Activated naive CD4-positive, alpha-beta T cell treated with anti-CD3 and anti-CD28 coated beads, Interleukin-2, amount 10 ng/mL, durations not matched to agents 7 days and 5 days (primary cell): Measurements from ENCODE around the gene HDAC5.
"Not testable (repeated sequence)": the region's sequence is repeated elsewhere in the genome, so short reads cannot be mapped to it uniquely, and the experiment has no call there.

Source experiments
- CTCF ChIA-PET: fragments of 350-600 bp; sonication (Branson Sonifier 250); formaldehyde crosslinking; loops from one replicate; lab custom pipeline; 2021; ENCODE audit warnings: antibody characterized with exemption; lab: Charles Lee
- DNase-seq: peaks from one replicate; pipeline ENCODE4 v3.0.0-alpha.2; 2020
- H3K27ac Mint-ChIP-seq: one replicate; pipeline ENCODE4 v1.8.0; 2021; ENCODE audit warnings: mild to moderate bottlenecking, moderate library complexity, mixed read lengths
- H3K27me3 Mint-ChIP-seq: one replicate; pipeline ENCODE4 v1.8.0; 2021; ENCODE audit warnings: mild to moderate bottlenecking, mixed read lengths
- H3K36me3 Mint-ChIP-seq: one replicate; pipeline ENCODE4 v1.8.0; 2021; ENCODE audit warnings: mixed read lengths
- H3K4me1 Mint-ChIP-seq: one replicate; pipeline ENCODE4 v1.8.0; 2021; ENCODE audit warnings: mixed read lengths
- H3K4me3 Mint-ChIP-seq: one replicate; pipeline ENCODE4 v1.8.0; 2021; ENCODE audit warnings: mild to moderate bottlenecking, moderate library complexity, mixed read lengths
- H3K9me3 Mint-ChIP-seq: one replicate; pipeline ENCODE4 v1.8.0; 2021; ENCODE audit warnings: mixed read lengths

HDAC5 gene

GRCh38 chr17:44121997-44122815 is 1.2 kb downstream of the HDAC5 start:
- peaks cover 7% of the 10 kb centered on the region for H3K36me3 Mint-ChIP-seq
- peaks cover 37% of the 10 kb centered on the region for H3K4me1 Mint-ChIP-seq
- DNase-seq, result no peak
- CTCF ChIA-PET, result interaction anchor here (1.1 to 1.8 kb wide), 2 partner anchors 9 to 33 kb away, joined by 3 to 4 read pairs; no protein-coding TSS in a partner anchor
- no peaks in the 10 kb centered on the region for H3K9me3 Mint-ChIP-seq
- H3K4me3 Mint-ChIP-seq, result peak overlapping the region; percentile 96
- H3K27me3 Mint-ChIP-seq, result peaks cover 32% of the 10 kb centered on the region
- peak overlapping the region; percentile 89 for H3K27ac Mint-ChIP-seq

DNA sequence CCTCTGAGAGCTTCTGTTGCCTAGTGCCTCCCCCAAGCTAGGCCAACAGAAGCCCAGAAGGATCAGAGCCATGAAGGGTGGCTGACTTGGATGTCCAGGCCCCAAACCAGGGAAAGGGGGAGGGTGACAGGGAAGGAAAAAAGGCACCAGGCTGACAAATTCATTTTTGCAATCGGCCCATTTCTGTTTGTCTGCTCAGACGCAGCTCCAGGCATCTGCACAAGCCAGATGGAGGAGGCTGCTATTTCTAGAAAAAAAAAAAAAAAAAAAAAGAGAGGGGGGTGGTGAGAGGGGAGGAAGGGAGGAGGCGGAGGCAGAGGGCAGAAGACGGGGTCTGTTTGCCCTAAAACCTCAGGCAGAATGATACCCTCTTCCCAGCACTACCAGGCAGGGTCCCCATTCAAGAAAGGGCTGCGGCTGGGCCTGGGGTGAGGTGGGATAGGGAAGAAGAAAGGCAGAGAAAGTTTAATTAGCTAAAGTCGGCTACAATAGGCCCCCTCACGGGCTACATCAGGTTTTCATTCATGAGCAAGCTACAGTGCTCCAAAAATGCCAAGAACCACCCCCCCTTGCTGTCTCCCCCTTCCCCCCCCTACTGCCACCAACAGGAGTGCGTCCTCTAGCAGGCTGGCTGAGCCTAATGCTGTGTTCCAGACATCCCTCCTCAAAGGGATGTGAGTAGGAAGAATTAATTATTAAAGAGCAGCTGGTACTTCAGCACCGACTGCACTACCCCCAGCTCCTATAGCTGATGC is 2.4 kb downstream of the HDAC5 start:
- CTCF ChIA-PET, result no interaction called here
- no peak overlapping the region for H3K4me3 Mint-ChIP-seq
- peaks cover 22% of the 10 kb centered on the region for H3K27me3 Mint-ChIP-seq
- no peak for DNase-seq
- H3K36me3 Mint-ChIP-seq, result peaks cover 12% of the 10 kb centered on the region
- peaks cover 37% of the 10 kb centered on the region for H3K4me1 Mint-ChIP-seq
- H3K27ac Mint-ChIP-seq, result no peak overlapping the region
- H3K9me3 Mint-ChIP-seq, result no peaks in the 10 kb centered on the region

- DNase-seq, H3K9me3 Mint-ChIP-seq, H3K4me3 Mint-ChIP-seq, H3K27ac Mint-ChIP-seq, CTCF ChIA-PET: not testable (repeated sequence)
- Mint-ChIP-seq H3K27me3 (peaks cover 22% of the 10 kb centered on the region), H3K36me3 (peaks cover 12% of the 10 kb centered on the region), H3K4me1 (peaks cover 37% of the 10 kb centered on the region)
Measured at GRCh38 chr17:44120281-44120680, 3.2 kb downstream of the HDAC5 start.

- Mint-ChIP-seq H3K4me3 (no peak overlapping the region), H3K4me1 (peaks cover 37% of the 10 kb centered on the region), H3K9me3 (no peaks in the 10 kb centered on the region), H3K36me3 (peaks cover 12% of the 10 kb centered on the region), H3K27ac (no peak overlapping the region), H3K27me3 (peaks cover 22% of the 10 kb centered on the region)
- no peak for DNase-seq
- CTCF ChIA-PET, result interaction anchor here (1.2 kb wide), 1 partner anchor 36 kb away, joined by 3 read pairs; no protein-coding TSS in a partner anchor
Measured at GRCh38 chr17:44119798-44120197, 3.6 kb downstream of the HDAC5 start.

DNA sequence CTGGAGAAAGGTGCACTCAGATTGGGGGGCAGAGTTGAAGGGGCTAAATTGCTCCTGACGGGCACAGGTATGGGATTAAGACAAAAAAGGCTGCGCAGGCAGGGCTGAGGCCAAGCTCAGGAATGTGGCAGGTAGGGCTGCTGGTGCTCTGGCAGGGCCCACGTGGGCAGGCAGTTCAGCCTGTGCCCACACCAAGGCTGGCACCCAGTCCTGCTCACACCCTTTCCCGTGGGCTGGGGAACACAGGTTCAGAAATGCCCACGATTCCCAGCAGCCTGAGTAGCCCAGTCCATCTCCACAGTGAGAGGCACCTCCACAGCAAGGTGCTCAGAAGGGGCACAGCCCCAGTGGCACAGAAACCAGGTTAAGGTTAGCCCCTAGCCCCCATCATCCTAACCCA is 4.4 kb downstream of the HDAC5 start:
- Mint-ChIP-seq H3K27me3 (peaks cover 22% of the 10 kb centered on the region), H3K27ac (no peak overlapping the region), H3K9me3 (no peaks in the 10 kb centered on the region), H3K4me3 (no peak overlapping the region), H3K36me3 (peaks cover 12% of the 10 kb centered on the region), H3K4me1 (peaks cover 33% of the 10 kb centered on the region)
- CTCF ChIA-PET, result interaction anchor here (1.2 kb wide), 1 partner anchor 35 kb away, joined by 3 read pairs; no protein-coding TSS in a partner anchor
- DNase-seq, result no peak

DNA sequence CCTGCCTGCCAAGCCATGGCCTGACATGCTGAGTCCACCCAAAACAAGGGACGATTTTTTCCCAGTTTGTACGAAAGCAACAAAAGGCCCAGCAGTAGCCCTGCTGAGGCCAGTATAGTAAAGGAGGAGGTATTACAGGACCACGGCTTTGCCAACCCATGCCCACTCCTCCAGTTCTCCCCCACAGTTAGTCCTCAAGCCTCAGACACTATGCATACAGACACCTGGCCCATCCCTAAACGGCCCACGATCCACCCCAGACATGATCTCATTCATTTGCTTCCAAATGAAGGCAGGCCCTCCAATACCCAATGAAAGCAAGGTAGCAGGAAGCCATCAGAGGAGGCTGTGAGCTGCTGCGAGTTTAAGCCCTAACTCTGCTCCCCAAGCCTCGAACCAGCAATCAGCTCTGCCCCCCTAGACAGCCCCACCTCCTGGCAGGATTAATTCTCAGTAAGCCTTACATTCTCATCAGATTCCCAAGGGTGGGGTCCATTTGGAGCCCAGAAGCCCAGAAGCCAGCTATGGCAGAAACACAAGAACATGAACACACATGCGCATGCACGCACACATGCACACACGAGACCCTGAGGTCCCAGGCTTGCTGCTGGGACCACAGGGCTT is 4.9 kb downstream of the HDAC5 start:
- no peak overlapping the region for H3K4me3 Mint-ChIP-seq

GRCh38 chr17:44117351-44117750 is 6.1 kb downstream of the HDAC5 start:
- H3K36me3 Mint-ChIP-seq, result peaks cover 12% of the 10 kb centered on the region
- peaks cover 28% of the 10 kb centered on the region for H3K4me1 Mint-ChIP-seq
- no peak overlapping the region for H3K4me3 Mint-ChIP-seq
- no peak for DNase-seq
- peaks cover 8% of the 10 kb centered on the region for H3K27me3 Mint-ChIP-seq
- H3K27ac Mint-ChIP-seq, result no peak overlapping the region
- H3K9me3 Mint-ChIP-seq, result no peaks in the 10 kb centered on the region
- CTCF ChIA-PET, result interaction anchor here (1.6 to 2.8 kb wide), 2 partner anchors 17 to 34 kb away, joined by 4 to 16 read pairs; no protein-coding TSS in a partner anchor

More for the DNA sequence above, 4.9 kb downstream of the HDAC5 start:
- Mint-ChIP-seq H3K27me3 (peaks cover 19% of the 10 kb centered on the region), H3K9me3 (no peaks in the 10 kb centered on the region), H3K27ac (no peak overlapping the region), H3K4me1 (peaks cover 28% of the 10 kb centered on the region), H3K36me3 (peaks cover 12% of the 10 kb centered on the region)
- CTCF ChIA-PET, result interaction anchor here (1.2 kb wide), 1 partner anchor 35 kb away, joined by 3 read pairs; no protein-coding TSS in a partner anchor
- no peak for DNase-seq

DNA sequence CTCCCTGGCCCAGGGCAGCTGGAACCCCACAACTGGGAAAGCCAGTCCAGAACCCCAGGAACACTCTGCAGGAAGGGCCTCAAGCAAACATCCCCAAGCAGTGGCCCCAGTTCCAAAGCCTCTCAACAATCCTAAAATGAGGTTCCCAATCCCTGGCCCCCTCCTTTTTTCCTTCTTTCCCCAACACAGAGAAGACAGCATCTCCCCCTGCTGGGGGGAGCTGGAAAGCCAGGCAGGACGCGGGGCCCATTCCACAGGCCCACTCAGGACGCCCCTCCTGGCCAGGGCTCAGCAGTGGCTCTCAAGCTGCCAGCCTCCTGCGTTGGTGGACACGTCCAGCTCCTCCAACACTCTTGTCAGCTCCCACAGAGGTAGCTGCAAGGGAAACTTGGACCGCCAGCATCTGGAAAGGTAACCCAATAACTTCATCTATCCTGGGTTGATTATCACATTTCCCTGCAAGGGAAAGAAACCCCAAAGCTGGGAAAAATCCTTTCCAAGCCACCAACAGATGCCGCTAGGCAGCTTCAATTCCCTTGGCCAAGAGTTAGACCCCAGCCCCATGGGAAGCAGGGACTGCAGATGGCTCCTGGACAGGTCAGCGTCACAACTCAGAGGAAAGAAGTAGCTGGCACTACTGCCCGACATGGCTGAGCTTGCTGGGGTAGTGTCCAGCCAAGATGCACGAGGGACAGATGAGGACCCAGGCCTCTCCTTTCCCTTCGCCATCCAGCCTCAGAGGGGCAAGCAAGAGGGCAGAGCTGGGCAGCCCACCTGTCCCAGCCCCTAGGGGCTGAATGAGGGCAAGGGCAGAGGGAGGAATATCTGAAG is 7.6 kb downstream of the HDAC5 start:
- peak; percentile 42 for DNase-seq
- peaks cover 33% of the 10 kb centered on the region for H3K4me1 Mint-ChIP-seq
- H3K4me3 Mint-ChIP-seq, result no peak overlapping the region
- no peaks in the 10 kb centered on the region for H3K9me3 Mint-ChIP-seq
- no peak overlapping the region for H3K27ac Mint-ChIP-seq
- no peaks in the 10 kb centered on the region for H3K27me3 Mint-ChIP-seq
- CTCF ChIA-PET, result interaction anchor here (0.7 to 2.8 kb wide), 19 partner anchors 11 to 238 kb away, joined by 3 to 16 read pairs (median 4); no protein-coding TSS in a partner anchor
- peaks cover 7% of the 10 kb centered on the region for H3K36me3 Mint-ChIP-seq

GRCh38 chr17:44113868-44114840 is 9.3 kb downstream of the HDAC5 start:
- Mint-ChIP-seq H3K36me3 (peaks cover 5% of the 10 kb centered on the region), H3K9me3 (no peaks in the 10 kb centered on the region), H3K27ac (no peak overlapping the region), H3K4me3 (no peak overlapping the region), H3K27me3 (no peaks in the 10 kb centered on the region), H3K4me1 (peaks cover 28% of the 10 kb centered on the region)
- CTCF ChIA-PET, result interaction anchor here (0.7 to 2.2 kb wide), 6 partner anchors 9 to 72 kb away, joined by 3 to 10 read pairs (median 5); partner anchors contain the start of gene HDAC5
- DNase-seq, result no peak

DNA sequence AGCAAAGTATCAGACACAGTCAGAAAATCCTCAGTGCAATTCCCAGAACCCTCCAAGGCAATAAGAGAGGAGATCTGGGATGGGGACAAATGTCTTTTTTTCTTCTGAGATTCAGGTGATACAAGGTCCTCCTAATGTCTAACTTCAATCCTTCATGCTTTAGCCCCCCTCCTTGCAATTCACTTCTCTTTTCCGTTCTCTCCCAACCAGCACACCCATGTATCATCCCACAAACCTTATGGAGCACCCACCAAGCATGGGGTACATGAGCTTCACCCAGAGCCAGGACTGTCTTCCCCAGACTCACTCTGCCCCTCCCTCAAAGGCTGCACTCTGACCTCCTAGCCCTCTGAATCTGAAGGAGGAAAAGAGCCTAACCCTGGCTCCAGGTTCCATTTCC is 10.1 kb downstream of the HDAC5 start:
- no peak overlapping the region for H3K27ac Mint-ChIP-seq
- no peaks in the 10 kb centered on the region for H3K9me3 Mint-ChIP-seq
- no peak for DNase-seq
- CTCF ChIA-PET, result interaction anchor here (0.7 to 1.7 kb wide), 2 partner anchors 10 to 16 kb away, joined by 4 read pairs; partner anchors contain the start of gene HDAC5
- H3K4me3 Mint-ChIP-seq, result no peak overlapping the region
- H3K27me3 Mint-ChIP-seq, result no peaks in the 10 kb centered on the region
- peaks cover 28% of the 10 kb centered on the region for H3K4me1 Mint-ChIP-seq
- peaks cover 8% of the 10 kb centered on the region for H3K36me3 Mint-ChIP-seq

GRCh38 chr17:44112284-44113280 is 10.9 kb downstream of the HDAC5 start:
- Mint-ChIP-seq H3K36me3 (peaks cover 8% of the 10 kb centered on the region), H3K27ac (no peak overlapping the region), H3K4me3 (no peak overlapping the region), H3K4me1 (peaks cover 28% of the 10 kb centered on the region), H3K27me3 (no peaks in the 10 kb centered on the region), H3K9me3 (no peaks in the 10 kb centered on the region)
- DNase-seq, result no peak
- CTCF ChIA-PET, result interaction anchor here (1.2 to 1.9 kb wide), 3 partner anchors 11 to 169 kb away, joined by 4 to 6 read pairs (median 4); partner anchors contain the start of gene HDAC5
